ENCODE results near the gene SDHAF2. TPM values are rescaled to one million over a fixed set of nuclear protein-coding genes. Genes with fewer than 3 reads are reported as not detected.

Gene SDHAF2
- total RNA-seq, 1 donor from 2014 or later = 39.8 TPM

Other genes starting within 250 kb of the SDHAF2 start
- 0.26 TPM for gene PGA3, start 226.6 kb upstream of the SDHAF2 start, total RNA-seq
- gene PGA4, start 207.8 kb upstream of the SDHAF2 start, total RNA-seq = not detected
- not detected for gene PGA5, start 188.9 kb upstream of the SDHAF2 start, total RNA-seq
- 0.81 TPM for gene VWCE, start 134.8 kb upstream of the SDHAF2 start, total RNA-seq
- 160 TPM for gene DDB1, start 97.0 kb upstream of the SDHAF2 start, total RNA-seq
- 67.8 TPM for gene TKFC, start 96.9 kb upstream of the SDHAF2 start, total RNA-seq
- gene CYB561A3, start 68.2 kb upstream of the SDHAF2 start, total RNA-seq = 44.8 TPM
- gene TMEM138, start 67.8 kb upstream of the SDHAF2 start, total RNA-seq = 38.4 TPM
- gene TMEM216, start 37.5 kb upstream of the SDHAF2 start, total RNA-seq = 10.0 TPM
- gene CPSF7, start 149 bp upstream of the SDHAF2 start, total RNA-seq = 77.1 TPM
- 0.46 TPM for gene LRRC10B, start 78.6 kb downstream of the SDHAF2 start, total RNA-seq
- 1.5 TPM for gene SYT7, start 151.0 kb downstream of the SDHAF2 start, total RNA-seq

Measured in mucosa of gallbladder (tissue), 1 donor.